ENCODE data around the gene ALDOA.

DNA sequence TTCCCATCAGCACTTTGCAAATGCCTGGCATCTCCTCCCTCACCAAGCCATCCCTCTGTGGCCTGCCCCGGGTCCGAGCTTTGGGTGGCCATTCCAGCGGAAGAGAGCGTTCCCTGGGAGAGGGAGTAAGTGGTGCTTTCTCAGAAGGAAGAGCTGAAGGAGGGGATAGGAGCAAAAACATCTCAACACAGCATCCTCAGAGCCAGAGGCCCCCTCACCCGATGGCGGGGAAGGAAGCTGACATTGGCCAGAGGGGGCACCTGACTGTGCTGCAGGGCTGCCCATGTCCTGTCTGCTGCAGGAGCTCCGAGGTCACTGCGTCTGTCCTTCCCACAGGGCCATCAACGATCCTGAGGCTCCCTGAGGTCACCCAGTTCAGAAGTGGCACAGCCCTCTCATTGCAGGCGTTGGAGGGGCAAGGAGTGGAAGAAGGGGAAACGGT is 34.1 kb upstream of the ALDOA start:
- TF ChIP-seq, protein P1, sequence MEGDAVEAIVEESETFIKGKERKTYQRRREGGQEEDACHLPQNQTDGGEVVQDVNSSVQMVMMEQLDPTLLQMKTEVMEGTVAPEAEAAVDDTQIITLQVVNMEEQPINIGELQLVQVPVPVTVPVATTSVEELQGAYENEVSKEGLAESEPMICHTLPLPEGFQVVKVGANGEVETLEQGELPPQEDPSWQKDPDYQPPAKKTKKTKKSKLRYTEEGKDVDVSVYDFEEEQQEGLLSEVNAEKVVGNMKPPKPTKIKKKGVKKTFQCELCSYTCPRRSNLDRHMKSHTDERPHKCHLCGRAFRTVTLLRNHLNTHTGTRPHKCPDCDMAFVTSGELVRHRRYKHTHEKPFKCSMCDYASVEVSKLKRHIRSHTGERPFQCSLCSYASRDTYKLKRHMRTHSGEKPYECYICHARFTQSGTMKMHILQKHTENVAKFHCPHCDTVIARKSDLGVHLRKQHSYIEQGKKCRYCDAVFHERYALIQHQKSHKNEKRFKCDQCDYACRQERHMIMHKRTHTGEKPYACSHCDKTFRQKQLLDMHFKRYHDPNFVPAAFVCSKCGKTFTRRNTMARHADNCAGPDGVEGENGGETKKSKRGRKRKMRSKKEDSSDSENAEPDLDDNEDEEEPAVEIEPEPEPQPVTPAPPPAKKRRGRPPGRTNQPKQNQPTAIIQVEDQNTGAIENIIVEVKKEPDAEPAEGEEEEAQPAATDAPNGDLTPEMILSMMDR (IDR thresholded peaks at IDR 0.05), result no peak
- TF ChIP-seq POLR2A (IDR thresholded peaks at IDR 0.05) (no peak), POLR2AphosphoS5 (IDR thresholded peaks at IDR 0.05) (no peak)
